Stimulated activated CD4-positive, alpha-beta T cell treated with anti-CD3 and anti-CD28 coated beads, TNF-alpha, amount 100 ng/mL, for 4 hours (primary cell): ENCODE measurements around the gene RASSF8.

Experiments used
- DNase-seq, 3 experiments: peaks; one replicate each; pipeline ENCODE4 v3.0.0-alpha.2; 2020; ENCODE audit warnings: low read depth in 3 of 3

Gene RASSF8

GRCh38 chr12:25962932-25963525 lies 4.5 kb downstream of the RASSF8 start:
- no peak for DNase-seq

GRCh38 chr12:25965682-25966081 lies 7.2 kb downstream of the RASSF8 start:
- DNase-seq, result no peak

GRCh38 chr12:25970082-25970481 lies 11.6 kb downstream of the RASSF8 start:
- DNase-seq, result no peak

- DNase-seq, result no peak
These were observed 12.6 kb downstream of the RASSF8 start for GRCh38 chr12:25970916-25971653.

GRCh38 chr12:25971654-25972041 lies 13.2 kb downstream of the RASSF8 start:
- no peak for DNase-seq

- no peak for DNase-seq
These were observed 14.3 kb downstream of the RASSF8 start for GRCh38 chr12:25972783-25973182.

- no peak for DNase-seq
These were observed 16.7 kb downstream of the RASSF8 start for GRCh38 chr12:25975179-25975578.

GRCh38 chr12:25975682-25976081 lies 17.2 kb downstream of the RASSF8 start:
- no peak for DNase-seq

GRCh38 chr12:25976289-25976688 lies 17.8 kb downstream of the RASSF8 start:
- DNase-seq, result no peak

- DNase-seq, result no peak
These were observed 18.6 kb downstream of the RASSF8 start for GRCh38 chr12:25977047-25977446.

- DNase-seq, result no peak
These were observed 20.6 kb downstream of the RASSF8 start for GRCh38 chr12:25979059-25979458.

GRCh38 chr12:25979563-25979962 lies 21.1 kb downstream of the RASSF8 start:
- DNase-seq, result no peak

- no peak for DNase-seq
These were observed 21.6 kb downstream of the RASSF8 start for GRCh38 chr12:25980035-25980434.

GRCh38 chr12:25981597-25981996 lies 23.1 kb downstream of the RASSF8 start:
- no peak for DNase-seq

GRCh38 chr12:25982416-25982815 lies 23.9 kb downstream of the RASSF8 start:
- no peak for DNase-seq

GRCh38 chr12:25983625-25984024 lies 25.1 kb downstream of the RASSF8 start:
- no peak for DNase-seq

GRCh38 chr12:25984759-25985158 lies 26.3 kb downstream of the RASSF8 start:
- DNase-seq, result no peak

GRCh38 chr12:25985316-25986175 lies 27.1 kb downstream of the RASSF8 start:
- DNase-seq, result no peak

GRCh38 chr12:25986180-25986579 lies 27.7 kb downstream of the RASSF8 start:
- no peak for DNase-seq

- no peak for DNase-seq
These were observed 30.0 kb downstream of the RASSF8 start for GRCh38 chr12:25988505-25988904.

- no peak for DNase-seq
These were observed 32.0 kb downstream of the RASSF8 start for GRCh38 chr12:25990495-25990894.

GRCh38 chr12:25992026-25992782 lies 33.7 kb downstream of the RASSF8 start:
- DNase-seq, result no peak
